OCI-LY1 (cell line): ENCODE results near the gene RAB3D.

ENCODE experiments used
- H2AFZ ChIP-seq: fragments of 200-600 bp; sonication (generic), shearing (Covaris generic); 2 replicates; pipeline ENCODE4 v1.6.0; 2014; ENCODE audit warnings: antibody characterized with exemption, mild to moderate bottlenecking, low read length
- H3F3A ChIP-seq: fragments of 200-600 bp; sonication (generic), shearing (Covaris generic); 2 replicates; pipeline ENCODE4 v1.6.0; 2014; ENCODE audit warnings: mild to moderate bottlenecking, antibody characterized with exemption, low read length, moderate library complexity; ENCODE audit not compliant: insufficient read depth
- H3K27ac ChIP-seq: fragments of 200-600 bp; sonication (generic); 2 replicates; pipeline ENCODE4 v1.5.1; 2014; ENCODE audit warnings: low read length, mixed run types, mild to moderate bottlenecking, low read depth; ENCODE audit not compliant: poor library complexity, severe bottlenecking
- H3K27me3 ChIP-seq: fragments of 200-600 bp; sonication (generic); 2 replicates; pipeline ENCODE4 v1.6.0; 2014; ENCODE audit warnings: antibody characterized with exemption, mild to moderate bottlenecking, low read length, moderate library complexity; ENCODE audit not compliant: insufficient read depth
- H3K36me3 ChIP-seq: fragments of 200-600 bp; sonication (generic); 2 replicates; pipeline ENCODE4 v1.6.1; 2014; ENCODE audit warnings: mild to moderate bottlenecking, antibody characterized with exemption, low read length, moderate library complexity, mixed read lengths; ENCODE audit not compliant: insufficient read depth
- H3K4me1 ChIP-seq: fragments of 200-600 bp; sonication (generic); 2 replicates; pipeline ENCODE4 v1.5.1; 2014; ENCODE audit warnings: mild to moderate bottlenecking, low read length, moderate library complexity; ENCODE audit not compliant: insufficient read depth, severe bottlenecking
- H3K4me2 ChIP-seq: fragments of 200-600 bp; sonication (generic), shearing (Covaris generic); 2 replicates; pipeline ENCODE4 v1.6.1; 2014; ENCODE audit warnings: low read length
- H3K4me3 ChIP-seq: fragments of 200-600 bp; sonication (generic); 2 replicates; pipeline ENCODE4 v1.5.1; 2014; ENCODE audit warnings: low read length, low read depth, mild to moderate bottlenecking, mixed read lengths; ENCODE audit not compliant: poor library complexity, severe bottlenecking
- H3K79me2 ChIP-seq: fragments of 200-600 bp; shearing (Covaris generic); 2 replicates; pipeline ENCODE4 v1.6.1; 2016; ENCODE audit warnings: mixed run types, low read length, mixed read lengths; ENCODE audit not compliant: insufficient read depth
- H3K9ac ChIP-seq: fragments of 200-600 bp; sonication (generic), shearing (Covaris generic); 2 replicates; pipeline ENCODE4 v1.6.1; 2014; ENCODE audit warnings: mild to moderate bottlenecking, low read length, mixed read lengths
- H3K9me2 ChIP-seq: fragments of 200-600 bp; sonication (generic), shearing (Covaris generic); 2 replicates; pipeline ENCODE4 v1.6.1; 2014; ENCODE audit warnings: low read depth, mild to moderate bottlenecking, low read length, mixed read lengths
- H3K9me3 ChIP-seq: fragments of 200-600 bp; shearing (Covaris generic); 2 replicates; pipeline ENCODE4 v1.6.1; 2014; ENCODE audit warnings: low read length, mixed read lengths
- H4K20me1 ChIP-seq: fragments of 200-600 bp; sonication (generic), shearing (Covaris generic); 2 replicates; pipeline ENCODE4 v1.6.0; 2016; ENCODE audit warnings: mild to moderate bottlenecking, low read length; ENCODE audit not compliant: insufficient read depth
- EZH2 ChIP-seq: fragments of 200-600 bp; sonication (generic), shearing (Covaris generic); IDR thresholded peaks from 2 replicates; pipeline ENCODE4 v1.8.0; 2017; ENCODE audit warnings: borderline replicate concordance, mixed run types, mild to moderate bottlenecking, antibody characterized with exemption, low read length, moderate library complexity, mixed read lengths
- TF ChIP-seq, protein P1 (sequence below): fragments of 200-600 bp; sonication (generic), shearing (Covaris generic); IDR thresholded peaks from 2 replicates; pipeline ENCODE4 v1.5.1; 2017; ENCODE audit warnings: mild to moderate bottlenecking, antibody characterized with exemption, low read length, moderate library complexity, mixed read lengths

The RAB3D gene

DNA sequence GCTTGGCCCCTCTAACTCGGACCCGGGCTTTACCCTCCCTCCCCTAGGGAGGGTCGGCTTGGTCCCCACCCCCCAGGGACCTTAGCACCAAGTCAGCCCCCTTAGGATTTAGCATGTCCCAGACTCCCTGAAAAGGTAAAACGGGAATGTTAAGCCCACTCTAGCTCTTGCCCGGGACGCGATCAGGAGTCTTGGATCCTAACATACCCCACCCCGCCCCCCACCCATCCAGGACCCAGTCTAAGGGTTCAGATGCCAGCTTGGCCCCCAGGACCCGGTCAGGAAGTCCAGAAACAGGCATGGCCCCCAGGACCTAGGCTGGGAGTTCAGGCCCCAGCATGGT, 44.2 kb upstream of the RAB3D start:
- TF ChIP-seq, protein P1, sequence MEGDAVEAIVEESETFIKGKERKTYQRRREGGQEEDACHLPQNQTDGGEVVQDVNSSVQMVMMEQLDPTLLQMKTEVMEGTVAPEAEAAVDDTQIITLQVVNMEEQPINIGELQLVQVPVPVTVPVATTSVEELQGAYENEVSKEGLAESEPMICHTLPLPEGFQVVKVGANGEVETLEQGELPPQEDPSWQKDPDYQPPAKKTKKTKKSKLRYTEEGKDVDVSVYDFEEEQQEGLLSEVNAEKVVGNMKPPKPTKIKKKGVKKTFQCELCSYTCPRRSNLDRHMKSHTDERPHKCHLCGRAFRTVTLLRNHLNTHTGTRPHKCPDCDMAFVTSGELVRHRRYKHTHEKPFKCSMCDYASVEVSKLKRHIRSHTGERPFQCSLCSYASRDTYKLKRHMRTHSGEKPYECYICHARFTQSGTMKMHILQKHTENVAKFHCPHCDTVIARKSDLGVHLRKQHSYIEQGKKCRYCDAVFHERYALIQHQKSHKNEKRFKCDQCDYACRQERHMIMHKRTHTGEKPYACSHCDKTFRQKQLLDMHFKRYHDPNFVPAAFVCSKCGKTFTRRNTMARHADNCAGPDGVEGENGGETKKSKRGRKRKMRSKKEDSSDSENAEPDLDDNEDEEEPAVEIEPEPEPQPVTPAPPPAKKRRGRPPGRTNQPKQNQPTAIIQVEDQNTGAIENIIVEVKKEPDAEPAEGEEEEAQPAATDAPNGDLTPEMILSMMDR: no peak
- no peak for TF ChIP-seq EZH2
- Histone ChIP-seq H3K9me2 (no peaks in the 10 kb centered on the region), H3K79me2 (no peaks in the 10 kb centered on the region), H3K4me3 (peak overlapping the region; percentile 51), H4K20me1 (no peaks in the 10 kb centered on the region), H3F3A (no peaks in the 10 kb centered on the region), H3K9me3 (no peaks in the 10 kb centered on the region), H2AFZ (no peak overlapping the region), H3K27me3 (no peaks in the 10 kb centered on the region), H3K9ac (peak overlapping the region; percentile 26; the same call in 1 of the 2 replicates), H3K36me3 (peaks cover under 1% of the 10 kb centered on the region; the same call in 1 of the 2 replicates), H3K4me1 (peaks cover 40% of the 10 kb centered on the region), H3K27ac (no peak overlapping the region), H3K4me2 (peak overlapping the region; percentile 61)

DNA sequence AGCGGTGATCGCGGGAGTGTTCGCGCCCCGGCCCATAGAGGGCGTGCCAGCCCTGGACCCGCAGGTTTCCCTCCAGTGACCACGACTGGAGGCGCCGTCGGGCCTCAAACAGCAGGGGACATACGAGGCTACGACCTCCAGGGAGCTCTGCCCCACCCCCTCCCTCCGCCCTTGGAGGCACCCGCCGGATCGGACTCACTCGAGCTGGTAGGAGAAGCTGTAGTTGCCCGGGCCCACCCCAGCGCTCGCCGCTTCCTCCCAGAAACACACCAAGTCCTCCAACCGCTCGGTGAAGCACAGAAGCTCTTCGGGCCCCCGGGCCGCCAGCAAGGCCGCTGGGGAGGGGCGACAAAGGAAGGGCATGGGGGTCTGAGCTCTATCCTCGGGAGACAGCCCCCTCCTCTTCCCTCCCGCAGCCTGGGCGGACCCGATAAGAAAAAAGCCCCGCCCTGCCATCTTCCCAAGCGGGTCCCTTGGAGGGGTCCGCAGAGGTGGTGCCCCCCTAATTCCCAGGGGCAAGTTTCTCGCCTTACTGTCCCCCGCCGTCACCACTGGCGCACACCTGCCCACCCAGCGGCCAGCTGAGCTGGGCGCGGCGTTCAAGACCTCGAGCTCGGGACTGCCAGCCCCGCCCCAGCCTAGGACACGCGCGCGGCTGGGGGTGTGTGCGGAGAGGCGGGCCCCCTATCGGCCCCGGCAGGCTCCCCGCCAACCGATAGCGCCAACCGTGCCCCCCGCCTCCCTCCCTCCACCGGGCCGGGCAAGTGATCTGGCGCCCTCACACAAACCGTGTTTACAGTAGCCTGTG, 43.6 kb upstream of the RAB3D start:
- no peaks in the 10 kb centered on the region for H3K9me2 ChIP-seq

DNA sequence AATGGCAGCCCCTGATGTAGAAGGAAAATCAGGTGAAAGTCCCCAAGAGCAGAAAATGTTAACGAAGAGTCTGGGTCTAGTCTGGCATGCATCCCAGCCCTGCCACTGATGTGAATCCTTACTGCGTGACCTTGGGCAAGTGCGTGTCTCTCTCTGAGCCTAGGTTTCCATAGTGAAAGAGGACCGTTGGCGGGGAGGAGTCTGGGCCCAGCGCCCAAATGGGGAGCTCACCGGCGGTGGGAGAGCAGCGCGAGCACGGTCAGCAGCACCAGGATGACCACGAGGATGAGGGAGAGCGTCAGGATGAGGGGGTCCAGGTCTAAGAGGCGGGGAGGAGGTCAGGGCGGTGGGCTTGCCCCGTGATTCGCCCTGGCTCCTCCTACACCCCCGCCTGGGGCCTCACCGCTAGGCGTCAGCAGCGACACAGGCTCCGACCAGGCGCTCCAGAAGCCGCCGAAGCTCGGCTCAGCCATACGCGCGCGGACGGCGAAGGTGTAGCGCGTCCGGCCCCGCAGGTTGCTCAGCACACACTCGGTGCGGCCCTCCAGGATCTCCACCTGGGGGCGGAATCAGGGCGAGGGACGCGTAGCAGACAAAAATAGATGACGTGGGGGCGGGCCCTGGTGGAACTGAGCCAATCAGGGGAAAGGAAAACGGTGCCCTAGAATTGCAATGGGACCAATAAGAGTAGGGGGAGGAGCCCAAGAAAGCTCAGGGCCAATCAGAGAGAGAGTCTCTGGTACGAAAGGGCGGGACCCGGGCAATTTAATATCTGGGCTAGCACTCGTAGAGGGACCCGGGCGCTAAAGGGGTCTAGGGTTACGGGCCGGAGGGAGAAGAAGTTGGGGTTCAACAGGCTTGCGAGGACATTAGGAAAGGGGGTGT, 41.4 kb upstream of the RAB3D start:
- H4K20me1 ChIP-seq: no peaks in the 10 kb centered on the region

More for the DNA sequence above, 43.6 kb upstream of the RAB3D start:
- Histone ChIP-seq H3K79me2 (no peaks in the 10 kb centered on the region), H2AFZ (no peak overlapping the region), H3K36me3 (peaks cover 6% of the 10 kb centered on the region; the same call in 1 of the 2 replicates), H3F3A (no peaks in the 10 kb centered on the region), H3K27ac (no peak overlapping the region), H3K9ac (peak overlapping the region; percentile 26; the same call in 1 of the 2 replicates), H3K4me2 (peak overlapping the region; percentile 61), H3K4me1 (peaks cover 40% of the 10 kb centered on the region), H3K4me3 (peak overlapping the region; percentile 51), H3K9me3 (no peaks in the 10 kb centered on the region), H4K20me1 (no peaks in the 10 kb centered on the region), H3K27me3 (no peaks in the 10 kb centered on the region)
- TF ChIP-seq, protein P1: peak; percentile 86
- TF ChIP-seq EZH2: no peak

More for the DNA sequence above, 41.4 kb upstream of the RAB3D start:
- Histone ChIP-seq H3K27ac (peak overlapping the region; percentile 95), H3F3A (no peaks in the 10 kb centered on the region), H3K9ac (peak overlapping the region; percentile 92), H3K79me2 (no peaks in the 10 kb centered on the region), H3K4me3 (peak overlapping the region; percentile 77), H3K36me3 (peaks cover 10% of the 10 kb centered on the region; the same call in 1 of the 2 replicates), H3K4me1 (peaks cover 45% of the 10 kb centered on the region), H3K27me3 (no peaks in the 10 kb centered on the region), H3K9me3 (no peaks in the 10 kb centered on the region), H3K9me2 (no peaks in the 10 kb centered on the region), H2AFZ (no peak overlapping the region), H3K4me2 (peak overlapping the region; percentile 99)
- TF ChIP-seq EZH2: no peak
- TF ChIP-seq, protein P1: peak; percentile 86
